ENCODE results near the gene HRG.

- no peak for TF ChIP-seq CTCF (conservative IDR thresholded peaks at IDR 0.05)
- TF ChIP-seq EZH2 (IDR thresholded peaks at IDR 0.05; ENCODE audit: low read depth), result no peak
These were observed 43.7 kb upstream of the HRG start for GRCh38 chr3:186621894-186622650.

Measured in PC-9 (cell line).